CD14-positive monocyte (primary cell): ENCODE results near the gene CANT1. TPM values are rescaled to one million over a fixed set of nuclear protein-coding genes. Genes with fewer than 3 reads are reported as not detected.

Source experiments
- DNase-seq, 3 donors: peaks; one replicate each; pipeline ENCODE4 v3.0.0-alpha.2; 2011 to 2022
- H2AFZ ChIP-seq: 2 replicates; pipeline ENCODE4 v1.6.0; 2012; ENCODE audit warnings: mild to moderate bottlenecking, low read depth, low read length, inconsistent platforms; ENCODE audit not compliant: insufficient read depth, poor library complexity, severe bottlenecking
- H3K27ac ChIP-seq, 2 donors: 1 replicate in 1 of 2; 2 replicates in 1 of 2; pipeline ENCODE4 v1.5.1; 2012 to 2013; ENCODE audit warnings: low read length in 2 of 2, control low read depth in 1 of 2, inconsistent platforms in 1 of 2, low read depth in 1 of 2, mild to moderate bottlenecking in 1 of 2
- H3K27me3 ChIP-seq, 2 donors: one replicate each; pipeline versions ENCODE4 v1.6.0 to v1.6.1; 2011 to 2013; ENCODE audit warnings: low read length in 2 of 2; ENCODE audit not compliant: control insufficient read depth in 2 of 2, insufficient read depth in 2 of 2
- H3K36me3 ChIP-seq, 2 donors: replicated peaks in 1 of 2; 1 replicate in 1 of 2; 2 replicates in 1 of 2; pipeline versions ENCODE4 v1.5.1 to v1.6.1; 2012 to 2013; ENCODE audit warnings: low read length in 2 of 2, control low read depth in 1 of 2, inconsistent platforms in 1 of 2, mild to moderate bottlenecking in 1 of 2; ENCODE audit not compliant: insufficient read depth in 2 of 2, control insufficient read depth in 1 of 2
- H3K4me1 ChIP-seq, 2 donors: 1 replicate in 1 of 2; 2 replicates in 1 of 2; pipeline versions ENCODE4 v1.5.1 to v1.6.1; 2012 to 2013; ENCODE audit warnings: low read length in 2 of 2, control low read depth in 1 of 2, inconsistent platforms in 1 of 2, mild to moderate bottlenecking in 1 of 2, moderate library complexity in 1 of 2; ENCODE audit not compliant: insufficient read depth in 2 of 2, control insufficient read depth in 1 of 2
- H3K4me2 ChIP-seq: replicated peaks from 2 replicates; pipeline ENCODE3; 2012; ENCODE audit warnings: low read length, moderate library complexity, mild to moderate bottlenecking; ENCODE audit not compliant: poor library complexity, severe bottlenecking; ENCODE audit errors: extremely low read depth
- H3K4me3 ChIP-seq, 3 experiments: fragments of 200-600 bp in 1 of 3; sonication (generic) in 1 of 3; replicated peaks in 1 of 3; 1 replicate in 2 of 3; 2 replicates in 1 of 3; pipeline ENCODE4 v1.5.1; 2011 to 2013; ENCODE audit warnings: low read length in 3 of 3, mild to moderate bottlenecking in 3 of 3, control low read depth in 2 of 3, low read depth in 2 of 3, inconsistent platforms in 1 of 3, moderate library complexity in 1 of 3
- H3K79me2 ChIP-seq: 2 replicates; pipeline ENCODE4 v1.6.0; 2012; ENCODE audit warnings: mild to moderate bottlenecking, control low read depth, inconsistent platforms, low read length, moderate library complexity; ENCODE audit not compliant: insufficient read depth
- H3K9ac ChIP-seq: 2 replicates; pipeline ENCODE4 v1.6.0; 2017; ENCODE audit warnings: low read length, mild to moderate bottlenecking; ENCODE audit not compliant: insufficient read depth, poor library complexity, severe bottlenecking
- H3K9me3 ChIP-seq, 2 donors: replicated peaks in 1 of 2; 1 replicate in 1 of 2; 2 replicates in 1 of 2; pipeline versions ENCODE4 v1.5.1 to v1.6.1; 2012 to 2013; ENCODE audit warnings: low read length in 2 of 2, control low read depth in 1 of 2; ENCODE audit not compliant: control insufficient read depth in 1 of 2, insufficient read depth in 1 of 2
- H4K20me1 ChIP-seq: 2 replicates; pipeline ENCODE4 v1.6.0; 2012; ENCODE audit warnings: mild to moderate bottlenecking, low read length, control low read depth, moderate library complexity; ENCODE audit not compliant: insufficient read depth
- H3K27ac Mint-ChIP-seq, 7 donors: one replicate each; pipeline ENCODE4 v1.8.0; 2020; ENCODE audit warnings: mild to moderate bottlenecking in 7 of 7, mixed read lengths in 7 of 7, moderate library complexity in 6 of 7, inconsistent platforms in 2 of 7
- H3K27me3 Mint-ChIP-seq, 3 donors: one replicate each; pipeline ENCODE4 v1.8.0; 2021 to 2022; ENCODE audit warnings: low read depth in 3 of 3, mild to moderate bottlenecking in 3 of 3, mixed read lengths in 3 of 3, moderate library complexity in 3 of 3, inconsistent platforms in 1 of 3
- H3K36me3 Mint-ChIP-seq, 2 donors: one replicate each; pipeline ENCODE4 v1.8.0; 2020; ENCODE audit warnings: mixed read lengths in 2 of 2, inconsistent platforms in 1 of 2, mild to moderate bottlenecking in 1 of 2
- H3K4me1 Mint-ChIP-seq: one replicate; pipeline ENCODE4 v1.8.0; 2020; ENCODE audit warnings: mild to moderate bottlenecking, mixed read lengths
- H3K4me3 Mint-ChIP-seq, 2 donors: one replicate each; pipeline ENCODE4 v1.8.0; 2020; ENCODE audit warnings: mild to moderate bottlenecking in 2 of 2, mixed read lengths in 2 of 2, moderate library complexity in 1 of 2
- H3K9me3 Mint-ChIP-seq, 7 donors: one replicate each; pipeline ENCODE4 v1.8.0; 2020 to 2022; ENCODE audit warnings: mixed read lengths in 7 of 7, mild to moderate bottlenecking in 6 of 7, moderate library complexity in 6 of 7, inconsistent platforms in 2 of 7
- CTCF ChIP-seq: fragments of 200-600 bp; IDR thresholded peaks from one replicate; pipeline ENCODE4 v1.8.0; 2022; ENCODE audit warnings: antibody characterized with exemption, mild to moderate bottlenecking
- WGBS: methylation state at CpG from one replicate; pipeline ENCODE4 v1.1.5; 2013; ENCODE audit warnings: missing lambda C conversion rate; ENCODE audit not compliant: insufficient coverage; 5-methylcytosine and 5-hydroxymethylcytosine counted together
- intact Hi-C, 2 donors: fragments of 100-400 bp; cut with micrococcal nuclease; formaldehyde crosslinking; loops; one replicate each; pipeline versions ENCODE4 v1.15.0 to v1.15.1; 2023
- polyA plus RNA-seq, 3 donors: library from polyadenylated mRNA; depleted of rRNA in 1 of 3; unstranded in 2 of 3; stranded (reverse) in 1 of 3; fragments of 300-500 nt in 2 of 3; fragments of >200 nt in 1 of 3; fragmentation: Illumina TruSeq in 2 of 3; gene quantifications; 1 replicate in 2 of 3; 2 replicates in 1 of 3; pipeline ENCODE4 v1.2.3, GENCODE V29; 2012 to 2021

CANT1 gene
- polyA plus RNA-seq, 3 donors, result 10.6 to 16.6 (median 14.3) TPM

GRCh38 chr17:79036181-79036580 lies 26.6 kb upstream of the CANT1 start:
- DNase-seq, result no peak
- no peak overlapping the region for H3K9ac ChIP-seq
- peak overlapping the region in 1 of 3 experiments; percentile 20 for H3K4me3 ChIP-seq
- no peaks in the 10 kb centered on the region for H4K20me1 ChIP-seq
- no peak overlapping the region for H2AFZ ChIP-seq
- H3K36me3 Mint-ChIP-seq, result no peaks in the 10 kb centered on the region
- H3K4me3 Mint-ChIP-seq, result peak overlapping the region in 1 of 2 donors; percentile 26
- no peak overlapping the region for H3K27ac ChIP-seq
- H3K9me3 ChIP-seq, result no peaks in the 10 kb centered on the region
- H3K27me3 ChIP-seq, result peaks cover 0 to 20% of the 10 kb centered on the region in 2 donors
- peaks cover 0 to 2% (median 0%) of the 10 kb centered on the region in 7 donors for H3K9me3 Mint-ChIP-seq
- peaks cover 37 to 67% (median 44%) of the 10 kb centered on the region in 3 donors for H3K27me3 Mint-ChIP-seq
- TF ChIP-seq CTCF, result no peak
- H3K36me3 ChIP-seq, result no peaks in the 10 kb centered on the region
- WGBS, result no CpG with 5 or more reads among the region's 6 CpGs
- peaks cover 22% of the 10 kb centered on the region for H3K4me1 Mint-ChIP-seq
- no peaks in the 10 kb centered on the region for H3K79me2 ChIP-seq
- intact Hi-C loops, result no loop called here
- H3K4me2 ChIP-seq, result peak overlapping the region; percentile 44
- no peak overlapping the region for H3K27ac Mint-ChIP-seq
- H3K4me1 ChIP-seq, result peaks cover 14 to 16% of the 10 kb centered on the region in 2 donors

GRCh38 chr17:79035686-79036085 lies 26.1 kb upstream of the CANT1 start:
- 98% methylated on average over 4 of the region's 6 CpGs for WGBS
- peak overlapping the region in 1 of 7 donors; percentile 57 for H3K27ac Mint-ChIP-seq
- H3K9me3 Mint-ChIP-seq, result peaks cover 0 to under 1% (median 0%) of the 10 kb centered on the region in 7 donors

More at GRCh38 chr17:79035686-79036085, 26.1 kb upstream of the CANT1 start:
- H3K27me3 Mint-ChIP-seq, result peaks cover 39 to 71% (median 45%) of the 10 kb centered on the region in 3 donors
- no peak overlapping the region for H3K27ac ChIP-seq
- H4K20me1 ChIP-seq, result no peaks in the 10 kb centered on the region
- H3K36me3 Mint-ChIP-seq, result no peaks in the 10 kb centered on the region
- no peak overlapping the region for H3K9ac ChIP-seq
- peaks cover 14 to 16% of the 10 kb centered on the region in 2 donors for H3K4me1 ChIP-seq
- peak overlapping the region in 1 of 2 donors; percentile 51 for H3K4me3 Mint-ChIP-seq
- intact Hi-C loops, result no loop called here
- no peak overlapping the region for H3K4me3 ChIP-seq
- H3K4me2 ChIP-seq, result no peak overlapping the region
- DNase-seq, result no peak
- no peaks in the 10 kb centered on the region for H3K79me2 ChIP-seq
- no peaks in the 10 kb centered on the region for H3K9me3 ChIP-seq
- no peak for TF ChIP-seq CTCF
- no peak overlapping the region for H2AFZ ChIP-seq
- H3K27me3 ChIP-seq, result peaks cover 0 to 20% of the 10 kb centered on the region in 2 donors
- H3K4me1 Mint-ChIP-seq, result peaks cover 22% of the 10 kb centered on the region
- no peaks in the 10 kb centered on the region for H3K36me3 ChIP-seq
